NCI-H1436 (cell line): ENCODE data around the gene ANKS4B.
A peak's percentile ranks its signal among the peaks of the same experiment; 100 is the strongest.

Experiments used
- DNase-seq: peaks from one replicate; lab custom pipeline; 2025; lab: John Stamatoyannopoulos, UW

Gene ANKS4B

GRCh38 chr16:21300309-21301167, 67.0 kb downstream of the ANKS4B start:
- peak; percentile 84 for DNase-seq

GRCh38 chr16:21301168-21301894, 67.8 kb downstream of the ANKS4B start:
- peak; percentile 68 for DNase-seq

- DNase-seq = no peak
These were observed 68.4 kb downstream of the ANKS4B start for GRCh38 chr16:21301895-21302291.

GRCh38 chr16:21302454-21302853, 69.0 kb downstream of the ANKS4B start:
- no peak for DNase-seq

- no peak for DNase-seq
These were observed 69.5 kb downstream of the ANKS4B start for GRCh38 chr16:21302898-21303528.
